GM21737 (cell line): ENCODE measurements around the gene GABRB1.

Source experiments
- ATAC-seq: cut with Tn5 transposase; IDR thresholded peaks from one replicate; pipeline ENCODE4 v1.9.1; 2021; ENCODE audit warnings: mild to moderate bottlenecking, moderate library complexity; ENCODE audit not compliant: unreplicated experiment

Gene GABRB1

GRCh38 chr4:47207555-47207954 is 176.2 kb downstream of the GABRB1 start:
- ATAC-seq, result no peak

DNA sequence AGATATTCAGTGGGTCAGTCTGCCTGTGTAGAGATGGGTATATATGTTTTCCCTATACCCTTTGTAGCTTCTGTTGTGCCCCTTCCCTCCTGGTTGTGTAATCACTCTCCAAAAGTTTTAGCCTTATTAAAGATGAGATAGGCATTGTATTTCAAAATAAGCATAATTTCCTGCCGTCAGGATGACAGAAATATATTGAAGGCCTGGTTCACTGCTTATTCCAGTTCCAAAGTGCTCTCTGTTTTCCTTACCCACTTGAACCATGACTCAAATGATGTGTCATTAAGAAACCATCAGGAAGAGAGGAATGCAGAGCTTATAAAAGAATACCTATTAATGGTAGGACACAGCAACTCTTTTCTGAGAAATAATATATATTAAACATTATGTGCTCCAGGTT is 178.5 kb downstream of the GABRB1 start:
- no peak for ATAC-seq

DNA sequence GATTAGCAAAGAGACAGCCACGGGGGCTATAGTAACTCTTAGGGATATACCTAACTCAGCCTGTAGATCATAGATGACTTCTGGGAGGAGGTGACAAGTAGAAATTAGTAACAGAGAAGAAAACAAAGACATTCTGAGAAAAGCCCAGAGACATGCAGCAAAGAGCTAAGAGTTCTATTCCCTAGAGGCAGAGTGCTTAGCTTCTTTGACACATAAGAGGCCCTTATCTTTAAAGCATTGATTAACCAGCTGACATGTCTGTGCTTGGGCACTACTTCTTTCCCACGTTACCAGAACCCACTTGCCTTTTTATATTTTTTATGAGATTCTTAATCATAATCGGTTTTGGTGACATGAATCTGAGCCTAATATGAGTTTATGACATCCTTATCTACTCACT is 179.5 kb downstream of the GABRB1 start:
- ATAC-seq, result no peak

DNA sequence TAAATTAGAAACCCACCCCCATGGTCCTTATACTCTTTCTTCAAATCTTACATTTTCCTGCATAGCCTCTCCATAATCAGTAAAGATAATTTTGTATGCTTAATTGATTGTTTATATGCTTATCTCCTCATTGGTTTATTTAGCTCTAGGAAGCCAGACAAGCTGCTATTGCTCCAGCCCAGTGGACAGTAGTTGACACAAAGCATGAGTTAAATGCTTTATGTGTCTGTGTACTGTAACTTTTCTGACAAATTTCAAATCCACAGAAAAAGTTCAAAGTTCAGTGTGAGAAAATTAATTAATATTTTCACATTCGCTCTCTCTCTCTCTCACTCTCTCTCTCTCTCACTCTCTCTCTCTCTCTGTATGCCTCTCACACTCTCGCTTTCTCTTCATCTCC is 181.7 kb downstream of the GABRB1 start:
- ATAC-seq, result no peak

DNA sequence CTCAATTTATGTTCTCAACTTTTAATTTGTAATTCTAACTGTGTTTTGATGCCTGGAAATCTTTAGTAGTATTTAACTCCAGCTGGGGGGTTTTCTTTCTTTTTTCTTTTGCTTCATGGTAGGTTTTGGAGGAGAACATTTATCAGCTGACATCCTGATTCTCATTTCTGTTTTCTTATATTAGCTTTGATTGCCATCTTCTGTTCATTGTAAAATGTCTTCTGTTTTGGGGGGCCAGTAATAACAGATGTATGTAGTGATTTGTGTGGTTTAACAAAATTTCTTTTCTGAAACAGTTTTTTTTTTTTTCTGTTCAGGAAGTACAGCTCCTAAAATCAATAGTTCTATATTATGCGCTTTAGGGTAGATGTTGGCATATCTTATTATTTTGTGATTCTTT is 182.2 kb downstream of the GABRB1 start:
- ATAC-seq, result no peak

GRCh38 chr4:47213971-47214370 is 182.6 kb downstream of the GABRB1 start:
- ATAC-seq, result no peak

DNA sequence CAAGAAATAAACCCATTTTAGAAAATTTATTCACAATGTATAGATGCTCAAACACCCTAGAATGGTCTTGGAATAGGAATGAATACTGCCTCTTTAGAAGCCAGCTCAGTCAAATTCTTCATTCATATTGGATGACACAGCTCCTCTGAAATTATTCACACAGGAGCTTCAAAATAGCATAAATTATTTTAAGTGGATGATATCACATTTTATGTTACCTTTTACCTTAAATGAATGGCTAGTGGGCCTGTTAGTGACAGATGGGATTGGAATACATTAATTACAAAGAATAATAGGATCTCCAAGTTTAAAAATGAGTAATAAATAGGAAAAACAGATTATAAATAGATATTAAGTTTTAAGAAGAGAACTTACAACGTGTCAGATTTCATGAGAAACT is 184.4 kb downstream of the GABRB1 start:
- ATAC-seq, result no peak

- ATAC-seq, result no peak
Measured at GRCh38 chr4:47217291-47217690, 185.9 kb downstream of the GABRB1 start.

- no peak for ATAC-seq
Measured at GRCh38 chr4:47217884-47218283, 186.5 kb downstream of the GABRB1 start.

DNA sequence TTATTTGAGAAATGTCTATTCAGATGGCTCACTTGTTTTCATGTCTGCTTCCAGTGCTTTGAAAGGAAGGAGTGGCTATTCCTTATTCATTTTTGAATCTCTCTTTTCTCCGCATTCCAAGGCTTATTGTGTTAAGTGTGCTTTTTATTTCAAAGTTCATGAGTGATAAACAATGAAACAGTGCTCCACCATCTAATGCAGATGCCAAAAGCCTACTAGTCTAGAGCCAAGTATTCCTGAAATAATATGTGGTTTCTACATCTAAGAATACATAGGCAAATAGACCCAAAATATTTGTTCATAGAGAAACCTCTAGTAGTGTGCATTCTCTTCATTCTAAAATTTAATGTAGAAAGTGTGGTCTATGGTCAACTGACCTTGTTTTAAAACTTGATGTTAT is 187.3 kb downstream of the GABRB1 start:
- no peak for ATAC-seq

DNA sequence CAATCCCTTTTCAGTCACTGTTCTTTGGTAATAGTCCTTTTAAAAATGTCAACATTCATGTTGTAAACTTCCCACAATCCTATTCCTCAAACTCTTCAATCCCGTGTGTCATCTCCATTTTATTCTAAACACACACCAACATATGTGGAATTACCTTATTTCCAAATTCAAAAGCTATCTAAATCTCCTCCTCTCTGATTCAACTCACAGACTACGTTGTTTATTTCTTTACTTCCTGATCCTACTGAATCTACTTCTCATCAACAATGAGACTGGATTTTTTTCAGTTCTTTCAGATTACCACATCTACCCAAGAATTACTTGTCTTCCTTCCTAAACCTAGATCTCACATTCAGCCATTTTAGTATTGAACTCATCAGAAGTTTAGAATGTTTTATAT is 188.2 kb downstream of the GABRB1 start:
- ATAC-seq, result no peak

- ATAC-seq, result no peak
Measured at GRCh38 chr4:47221721-47222120, 190.4 kb downstream of the GABRB1 start.

DNA sequence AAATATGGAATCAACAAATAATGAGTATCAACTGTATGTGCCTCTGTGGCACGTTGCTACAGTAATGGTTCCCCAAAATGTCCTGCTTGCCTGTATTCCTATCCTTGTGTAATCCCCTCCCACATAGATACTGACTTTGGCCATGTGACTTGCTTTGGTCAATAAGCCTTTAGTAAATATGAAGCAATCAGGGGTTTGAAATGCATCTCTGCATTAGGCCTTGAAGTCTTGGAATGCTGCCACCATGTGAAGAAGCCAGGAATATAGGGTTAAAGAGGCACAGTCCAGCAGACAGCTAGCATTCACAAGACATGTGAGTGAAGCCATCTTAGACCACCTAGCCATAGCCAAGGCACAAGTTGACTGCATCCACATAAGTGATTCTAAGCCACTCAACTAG is 190.9 kb downstream of the GABRB1 start:
- no peak for ATAC-seq

DNA sequence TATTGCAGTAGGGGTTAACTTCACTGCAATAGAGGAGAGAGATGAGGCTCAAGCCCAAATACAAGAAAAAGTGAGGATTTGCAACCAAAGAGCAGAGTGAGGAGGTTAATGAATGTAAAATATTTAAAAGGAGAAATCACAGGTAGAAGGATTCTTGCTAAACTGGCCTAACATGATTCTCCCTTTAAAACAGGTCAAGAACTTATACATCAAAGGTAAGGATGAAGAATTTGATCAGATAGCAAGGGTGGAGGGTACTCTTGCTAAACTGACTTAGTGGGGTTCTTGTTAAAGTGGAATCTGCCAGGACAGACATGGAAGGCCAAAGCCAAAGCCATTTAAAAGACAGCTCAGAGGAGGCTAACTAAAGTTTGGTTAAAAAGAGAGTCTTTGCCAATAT is 193.0 kb downstream of the GABRB1 start:
- no peak for ATAC-seq

- no peak for ATAC-seq
Measured at GRCh38 chr4:47235721-47236120, 204.4 kb downstream of the GABRB1 start.

DNA sequence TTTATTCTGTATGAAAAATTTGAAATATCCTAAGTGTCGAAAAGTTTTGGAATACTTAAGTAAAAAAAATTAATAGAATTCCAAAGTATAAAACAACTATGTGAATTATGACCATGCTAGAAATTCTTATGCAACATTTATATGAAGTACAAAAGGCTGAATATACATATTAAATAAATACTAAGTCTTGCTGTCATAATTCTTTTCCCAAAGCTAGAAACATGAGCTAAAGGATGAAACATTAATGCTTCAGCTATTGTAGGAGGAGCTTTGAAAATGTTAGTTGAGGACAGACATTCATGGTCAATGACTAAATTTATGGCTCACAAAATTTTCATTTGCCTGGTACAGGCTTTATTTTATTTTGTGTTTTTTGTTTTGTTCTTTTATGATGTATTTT is 207.3 kb downstream of the GABRB1 start:
- ATAC-seq, result no peak

GRCh38 chr4:47239649-47240048 is 208.3 kb downstream of the GABRB1 start:
- no peak for ATAC-seq

- ATAC-seq, result no peak
Measured at GRCh38 chr4:47251348-47252135, 220.2 kb downstream of the GABRB1 start.

- no peak for ATAC-seq
Measured at GRCh38 chr4:47263721-47264120, 232.4 kb downstream of the GABRB1 start.

DNA sequence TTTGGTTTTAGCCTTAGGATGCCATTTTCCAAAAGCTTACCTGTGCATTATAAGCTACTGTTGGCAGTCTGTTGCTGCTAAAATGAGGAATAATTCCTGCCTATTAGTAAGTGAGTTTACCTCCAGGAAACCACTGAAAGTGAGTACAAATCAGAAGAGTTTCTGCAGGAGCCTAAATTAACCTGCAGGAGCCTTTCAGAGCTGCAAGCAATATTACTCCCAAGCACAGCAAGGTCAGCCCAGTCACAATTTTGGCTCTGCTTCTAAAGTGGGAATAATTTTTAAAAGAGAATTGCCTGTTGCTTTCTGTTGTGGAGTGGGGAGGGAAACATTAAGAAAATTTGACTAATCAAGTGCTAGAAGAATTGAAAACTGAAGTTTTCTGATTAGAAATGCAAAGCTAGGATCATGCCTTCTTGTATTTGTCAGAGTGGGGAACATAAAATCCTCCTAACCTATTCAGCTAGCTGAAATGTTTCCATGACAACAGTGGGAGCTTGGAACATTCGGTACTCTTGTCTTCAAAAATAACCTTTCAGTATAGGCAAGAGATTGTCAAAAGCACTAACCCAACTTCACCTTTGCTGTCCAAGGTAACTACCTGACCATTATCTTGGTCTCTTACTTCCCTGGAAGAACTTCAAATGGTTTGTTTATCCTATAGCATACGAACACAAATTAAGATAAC is 239.0 kb downstream of the GABRB1 start:
- no peak for ATAC-seq

- no peak for ATAC-seq
Measured at GRCh38 chr4:47271291-47271690, 239.9 kb downstream of the GABRB1 start.

- no peak for ATAC-seq
Measured at GRCh38 chr4:47274901-47275300, 243.5 kb downstream of the GABRB1 start.

DNA sequence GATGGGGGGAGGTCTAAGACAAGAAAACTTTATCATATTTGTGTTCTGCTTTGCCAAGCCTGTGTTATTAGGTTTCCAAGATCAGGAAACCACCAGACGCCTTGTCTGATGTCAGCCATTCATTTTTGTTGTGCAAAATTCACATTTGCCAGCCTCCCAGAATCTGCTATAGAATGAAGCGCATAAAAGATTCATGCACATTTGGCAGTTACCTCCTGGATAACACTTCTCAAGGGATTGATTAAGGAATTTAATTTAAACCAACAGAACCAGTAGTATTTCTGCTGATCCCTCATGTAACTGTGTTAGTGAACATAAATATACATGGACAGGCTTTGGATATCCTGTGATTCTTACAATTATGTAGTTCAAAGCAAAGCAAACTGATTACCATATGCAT is 244.2 kb downstream of the GABRB1 start:
- no peak for ATAC-seq
